Colonic mucosa (tissue), 4 donors: Measurements from ENCODE around the gene FGFR4. TPM values are rescaled to one million over a fixed set of nuclear protein-coding genes. Genes with fewer than 3 reads are reported as not detected.
A peak's percentile ranks its signal among the peaks of the same experiment; 100 is the strongest.

Source experiments
- DNase-seq: peaks from one replicate; pipeline ENCODE4 v3.0.0-alpha.2; 2020
- H3K27ac ChIP-seq: fragments of 200-600 bp; one replicate; pipeline ENCODE4 v1.8.0; 2021
- H3K27me3 ChIP-seq: fragments of 200-600 bp; one replicate; pipeline ENCODE4 v1.8.0; 2021
- H3K36me3 ChIP-seq: fragments of 200-600 bp; one replicate; pipeline ENCODE4 v1.8.0; 2021
- H3K4me1 ChIP-seq: fragments of 200-600 bp; one replicate; pipeline ENCODE4 v1.8.0; 2021; ENCODE audit warnings: mild to moderate bottlenecking
- H3K4me3 ChIP-seq: fragments of 200-600 bp; one replicate; pipeline ENCODE4 v1.8.0; 2021
- H3K9ac ChIP-seq, 2 donors: one replicate each; pipeline ENCODE4 v1.7.0; 2013; ENCODE audit warnings: control low read depth in 2 of 2, low read depth in 2 of 2, low read length in 2 of 2
- H3K9me3 ChIP-seq: fragments of 200-600 bp; one replicate; pipeline ENCODE4 v1.8.0; 2021
- CTCF ChIP-seq: fragments of 200-600 bp; IDR thresholded peaks from one replicate; pipeline ENCODE4 v1.8.0; 2022; ENCODE audit warnings: antibody characterized with exemption, mild to moderate bottlenecking
- intact Hi-C: fragments of 100-400 bp; cut with DNase I; formaldehyde crosslinking; loops from one replicate; pipeline ENCODE4 v1.14.1; 2022
- total RNA-seq, 2 donors: library from RNA; stranded (reverse); fragmentation: NEBNext Ultra II Directional in 1 of 2; extraction: Animal tissue kit (Norgen Biotek cat#: 25700) in 1 of 2; gene quantifications; one replicate each; pipeline ENCODE4 v1.2.1, GENCODE V29; 2021
- donor health status: healthy.
- donor health status: DM: no; HTN: no; CAD: no.
- donor health status: DM: no; HTN: no; CAD: no.

Gene FGFR4
- total RNA-seq, result 100 to 1,000 TPM in 1 of 2 donors, 10 to 100 TPM in 1; 58.7 to 118 TPM

- H3K4me3 ChIP-seq, result peak within 1 kb of the TSS; percentile 54
- H3K9ac ChIP-seq, result peak within 1 kb of the TSS; percentile 76 to 93
- peak; percentile 61 for TF ChIP-seq CTCF
- H3K27ac ChIP-seq, result peak within 1 kb of the TSS; percentile 87
- H3K9me3 ChIP-seq, result no peaks in the 10 kb centered on the region
- no peaks in the 10 kb centered on the region for H3K36me3 ChIP-seq
- peak; percentile 91 for DNase-seq
- no peaks in the 10 kb centered on the region for H3K27me3 ChIP-seq
- intact Hi-C loops, result no loop called here
- no peaks in the 10 kb centered on the region for H3K4me1 ChIP-seq
Measured at GRCh38 chr5:177086654-177087397, at the start of gene FGFR4. TSS of gene FGFR4 (plus strand) at chr5:177086915. CDS start at chr5:177089603, 2,688 bp downstream.

- Histone ChIP-seq H3K27ac (no peak overlapping the region), H3K9ac (no peak overlapping the region), H3K4me1 (no peaks in the 10 kb centered on the region), H3K4me3 (no peak overlapping the region), H3K36me3 (no peaks in the 10 kb centered on the region), H3K27me3 (no peaks in the 10 kb centered on the region), H3K9me3 (no peaks in the 10 kb centered on the region)
- no peak for TF ChIP-seq CTCF
- intact Hi-C loops, result no loop called here
- DNase-seq, result no peak
Measured at GRCh38 chr5:177036921-177037320, 49.8 kb upstream of the FGFR4 start.

GRCh38 chr5:177040814-177041420 lies 45.8 kb upstream of the FGFR4 start:
- TF ChIP-seq CTCF, result no peak
- Histone ChIP-seq H3K9ac (no peak overlapping the region), H3K27ac (no peak overlapping the region), H3K36me3 (no peaks in the 10 kb centered on the region), H3K4me3 (no peak overlapping the region), H3K4me1 (no peaks in the 10 kb centered on the region), H3K9me3 (no peaks in the 10 kb centered on the region), H3K27me3 (no peaks in the 10 kb centered on the region)
- intact Hi-C loops, result no loop called here
- DNase-seq, result no peak

- no peaks in the 10 kb centered on the region for H3K27me3 ChIP-seq
- H3K36me3 ChIP-seq, result no peaks in the 10 kb centered on the region
- no peak for TF ChIP-seq CTCF
- no peak overlapping the region for H3K4me3 ChIP-seq
- H3K9me3 ChIP-seq, result no peaks in the 10 kb centered on the region
- H3K9ac ChIP-seq, result no peak overlapping the region
- DNase-seq, result no peak
- intact Hi-C loops, result no loop called here
- H3K4me1 ChIP-seq, result no peaks in the 10 kb centered on the region
- H3K27ac ChIP-seq, result no peak overlapping the region
Measured at GRCh38 chr5:177041936-177042335, 44.8 kb upstream of the FGFR4 start.

- no peak for DNase-seq
- no peaks in the 10 kb centered on the region for H3K9me3 ChIP-seq
- intact Hi-C loops, result no loop called here
- H3K27me3 ChIP-seq, result no peaks in the 10 kb centered on the region
- no peaks in the 10 kb centered on the region for H3K4me1 ChIP-seq
- H3K27ac ChIP-seq, result no peak overlapping the region
- TF ChIP-seq CTCF, result no peak
- no peak overlapping the region for H3K9ac ChIP-seq
- H3K36me3 ChIP-seq, result no peaks in the 10 kb centered on the region
- H3K4me3 ChIP-seq, result no peak overlapping the region
Measured at GRCh38 chr5:177043114-177043513, 43.6 kb upstream of the FGFR4 start.
